ENCODE results near the gene VPS39.
"Not testable (repeated sequence)": the region's sequence is repeated elsewhere in the genome, so short reads cannot be mapped to it uniquely, and the experiment has no call there.

VPS39 gene

GRCh38 chr15:42207674-42208579 is at the start of gene VPS39:
Gene VPS39, minus strand, starts transcription at chr15:42208304. Its CDS starts 151 bp downstream, at chr15:42208153.
- DNase-seq: peak; percentile 93

GRCh38 chr15:42253300-42253699 is 45.2 kb upstream of the VPS39 start:
- DNase-seq: no peak

- DNase-seq: no peak
Measured at GRCh38 chr15:42240823-42241222, 32.7 kb upstream of the VPS39 start.

- peak; percentile 67 for DNase-seq
Measured at GRCh38 chr15:42239528-42240182, 31.6 kb upstream of the VPS39 start.

- DNase-seq: no peak
Measured at GRCh38 chr15:42233107-42233506, 25.0 kb upstream of the VPS39 start.

- no peak for DNase-seq
Measured at GRCh38 chr15:42232606-42233005, 24.5 kb upstream of the VPS39 start.

GRCh38 chr15:42231088-42231487 is 23.0 kb upstream of the VPS39 start:
- no peak for DNase-seq

GRCh38 chr15:42228981-42229380 is 20.9 kb upstream of the VPS39 start:
- not testable (repeated sequence) for DNase-seq

GRCh38 chr15:42228036-42228435 is 19.9 kb upstream of the VPS39 start:
- no peak for DNase-seq

GRCh38 chr15:42226648-42227047 is 18.5 kb upstream of the VPS39 start:
- no peak for DNase-seq

GRCh38 chr15:42220216-42220615 is 12.1 kb upstream of the VPS39 start:
- DNase-seq: no peak

GRCh38 chr15:42218953-42219592 is 11.0 kb upstream of the VPS39 start:
- DNase-seq: no peak

- DNase-seq: no peak
Measured at GRCh38 chr15:42217568-42217967, 9.5 kb upstream of the VPS39 start.

GRCh38 chr15:42215913-42216829 is 8.1 kb upstream of the VPS39 start:
- DNase-seq: no peak

- DNase-seq: no peak
Measured at GRCh38 chr15:42214600-42214999, 6.5 kb upstream of the VPS39 start.

- DNase-seq: no peak
Measured at GRCh38 chr15:42213511-42213910, 5.4 kb upstream of the VPS39 start.

GRCh38 chr15:42210696-42211095 is 2.6 kb upstream of the VPS39 start:
- DNase-seq: no peak

GRCh38 chr15:42206406-42206805 is 1.7 kb downstream of the VPS39 start:
- DNase-seq: no peak

- no peak for DNase-seq
Measured at GRCh38 chr15:42203891-42204290, 4.2 kb downstream of the VPS39 start.

GRCh38 chr15:42202653-42203052 is 5.5 kb downstream of the VPS39 start:
- no peak for DNase-seq

- DNase-seq: no peak
Measured at GRCh38 chr15:42201801-42202200, 6.3 kb downstream of the VPS39 start.

GRCh38 chr15:42199126-42199525 is 9.0 kb downstream of the VPS39 start:
- no peak for DNase-seq

GRCh38 chr15:42198516-42198915 is 9.6 kb downstream of the VPS39 start:
- DNase-seq: no peak

All from NCI-H510A treated with DMSO at 0.1 percent for 48 hours (cell line).